ENCODE results near the gene P4HA3.
"Not testable (repeated sequence)": the region's sequence is repeated elsewhere in the genome, so short reads cannot be mapped to it uniquely, and the experiment has no call there.

The P4HA3 gene

GRCh38 chr11:74311352-74311926, at the start of gene P4HA3:
Gene P4HA3 (minus strand): TSS chr11:74311640. CDS start chr11:74311611, 29 bp downstream.
- DNase-seq (ENCODE audit: low read depth in 3 of 3), result peak; percentile 30 to 55 (median 32)

- DNase-seq (ENCODE audit: low read depth in 3 of 3), result no peak
These were observed 46.0 kb upstream of the P4HA3 start for GRCh38 chr11:74357449-74357848.

- DNase-seq (ENCODE audit: low read depth in 3 of 3), result no peak
These were observed 44.2 kb upstream of the P4HA3 start for GRCh38 chr11:74355626-74356025.

GRCh38 chr11:74354036-74354435, 42.6 kb upstream of the P4HA3 start:
- DNase-seq (ENCODE audit: low read depth in 3 of 3), result no peak

- no peak for DNase-seq (ENCODE audit: low read depth in 3 of 3)
These were observed 35.9 kb upstream of the P4HA3 start for GRCh38 chr11:74347381-74347780.

GRCh38 chr11:74345420-74345819, 34.0 kb upstream of the P4HA3 start:
- DNase-seq (ENCODE audit: low read depth in 3 of 3), result no peak

GRCh38 chr11:74341921-74342320, 30.5 kb upstream of the P4HA3 start:
- no peak for DNase-seq (ENCODE audit: low read depth in 3 of 3)

- DNase-seq (ENCODE audit: low read depth in 3 of 3), result no peak
These were observed 28.2 kb upstream of the P4HA3 start for GRCh38 chr11:74339619-74340018.

GRCh38 chr11:74338963-74339362, 27.5 kb upstream of the P4HA3 start:
- no peak for DNase-seq (ENCODE audit: low read depth in 3 of 3)

GRCh38 chr11:74333193-74333592, 21.8 kb upstream of the P4HA3 start:
- DNase-seq (ENCODE audit: low read depth in 3 of 3), result no peak

GRCh38 chr11:74332291-74332690, 20.9 kb upstream of the P4HA3 start:
- no peak for DNase-seq (ENCODE audit: low read depth in 3 of 3)

- DNase-seq (ENCODE audit: low read depth in 3 of 3), result not testable (repeated sequence)
These were observed 19.6 kb upstream of the P4HA3 start for GRCh38 chr11:74331000-74331399.

GRCh38 chr11:74330075-74330858, 18.8 kb upstream of the P4HA3 start:
- no peak for DNase-seq (ENCODE audit: low read depth in 3 of 3)

- DNase-seq (ENCODE audit: low read depth in 3 of 3), result no peak
These were observed 15.6 kb upstream of the P4HA3 start for GRCh38 chr11:74327076-74327475.

- DNase-seq (ENCODE audit: low read depth in 3 of 3), result no peak
These were observed 15.2 kb upstream of the P4HA3 start for GRCh38 chr11:74326665-74327064.

- DNase-seq (ENCODE audit: low read depth in 3 of 3), result no peak
These were observed 14.5 kb upstream of the P4HA3 start for GRCh38 chr11:74325649-74326645.

GRCh38 chr11:74322667-74323066, 11.2 kb upstream of the P4HA3 start:
- no peak for DNase-seq (ENCODE audit: low read depth in 3 of 3)

- peak in 1 of 3 donors; percentile 8 for DNase-seq (ENCODE audit: low read depth in 3 of 3)
These were observed 10.2 kb upstream of the P4HA3 start for GRCh38 chr11:74321487-74322188.

- no peak for DNase-seq (ENCODE audit: low read depth in 3 of 3)
These were observed 9.1 kb upstream of the P4HA3 start for GRCh38 chr11:74320538-74320937.

GRCh38 chr11:74319139-74319816, 7.8 kb upstream of the P4HA3 start:
- DNase-seq (ENCODE audit: low read depth in 3 of 3), result no peak

Data from stimulated activated CD4-positive, alpha-beta T cell treated with anti-CD3 and anti-CD28 coated beads, TNF-alpha, amount 100 ng/mL, for 48 hours (primary cell).